ENCODE results near the gene ARPC2. TPM values are rescaled to one million over a fixed set of nuclear protein-coding genes. Genes with fewer than 3 reads are reported as not detected.
A peak's percentile ranks its signal among the peaks of the same experiment; 100 is the strongest.

ARPC2 gene
- total and polyA plus RNA-seq, 2 of the 13 experiments (the other 11 are each of a cell fraction or from before 2014, with no cell fraction given) = 168 to 303 TPM

DNA sequence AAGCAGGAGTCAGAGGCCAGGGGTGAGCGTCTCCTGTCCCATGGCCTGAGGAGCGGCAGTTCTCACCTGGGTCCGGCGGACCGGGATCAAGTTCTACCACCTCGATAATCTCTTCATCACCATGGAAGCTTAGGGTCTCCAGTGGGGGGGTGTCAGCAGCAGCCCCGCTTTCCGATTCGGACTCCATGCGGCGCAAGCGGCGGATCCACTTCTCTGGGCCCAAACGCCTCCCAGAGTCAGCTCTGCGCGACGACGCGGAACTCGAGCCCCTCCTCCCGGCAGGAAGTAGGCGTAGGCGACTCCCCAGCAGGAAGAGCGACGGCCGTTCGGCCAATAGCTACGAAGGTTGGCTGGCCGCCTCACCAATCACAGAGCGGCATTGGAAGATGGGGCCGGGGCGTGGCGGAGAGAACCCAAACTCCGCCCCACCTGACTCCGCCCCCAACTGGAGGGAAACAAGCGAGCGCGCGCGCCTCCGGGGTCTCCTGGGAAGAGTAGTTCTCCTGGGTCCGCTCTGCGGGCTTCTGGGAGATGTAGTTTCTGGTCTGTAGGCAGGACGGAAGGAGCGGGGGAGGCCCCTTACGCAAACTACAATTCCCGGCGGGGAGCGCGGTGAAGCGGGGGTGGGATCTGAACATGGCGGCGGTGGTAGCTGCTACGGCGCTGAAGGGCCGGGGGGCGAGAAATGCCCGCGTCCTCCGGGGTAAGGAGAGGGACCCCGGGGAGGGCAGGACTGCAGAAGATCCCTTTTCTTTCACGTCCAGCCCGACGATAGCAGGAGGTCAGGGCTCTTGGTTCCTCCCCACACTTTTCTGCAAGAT lies 53.1 kb downstream of the ARPC2 start, which contains the start of the genes AAMP and PNKD (continued):
- TF ChIP-seq SOX6 (IDR thresholded peaks at IDR 0.05) = no peak
- TF ChIP-seq SOX6 (CRISPR knock-in tag; IDR thresholded peaks at IDR 0.05) = peak; percentile 75
- TF ChIP-seq ZMYM2 (CRISPR knock-in tag; IDR thresholded peaks at IDR 0.05) = 0 out of 2 replicates have a peak, but pooled peaks have one; percentile 20
- TF ChIP-seq, protein P1, sequence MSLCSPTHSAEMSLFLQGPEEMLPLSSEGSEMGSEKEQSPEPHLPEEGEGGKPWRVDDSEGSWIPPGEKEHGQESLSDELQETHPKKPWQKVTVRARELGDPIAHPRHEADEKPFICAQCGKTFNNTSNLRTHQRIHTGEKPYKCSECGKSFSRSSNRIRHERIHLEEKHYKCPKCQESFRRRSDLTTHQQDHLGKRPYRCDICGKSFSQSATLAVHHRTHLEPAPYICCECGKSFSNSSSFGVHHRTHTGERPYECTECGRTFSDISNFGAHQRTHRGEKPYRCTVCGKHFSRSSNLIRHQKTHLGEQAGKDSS (CRISPR knock-in tag; IDR thresholded peaks at IDR 0.05; ENCODE audit: borderline replicate concordance, low read depth) = no peak
- no peak; the same call in 1 of the 2 replicates for TF ChIP-seq ZFP36L2 (CRISPR knock-in tag; IDR thresholded peaks at IDR 0.05)
- no peak for TF ChIP-seq ZNF496 (CRISPR knock-in tag; IDR thresholded peaks at IDR 0.05; ENCODE audit: insufficient replicate concordance)
- no peak for TF ChIP-seq RNF2 (conservative IDR thresholded peaks at IDR 0.05; ENCODE audit: low read depth)
- TF ChIP-seq SMARCC2 (IDR thresholded peaks at IDR 0.05) = no peak
- peak; percentile 45; the same call in 1 of the 2 replicates for TF ChIP-seq ZMYM3 (CRISPR knock-in tag; IDR thresholded peaks at IDR 0.05)
- 0 out of 2 replicates have a peak, but pooled peaks have one; percentile 24 for TF ChIP-seq ZNF557 (CRISPR knock-in tag; IDR thresholded peaks at IDR 0.05)
- TF ChIP-seq, protein P2, sequence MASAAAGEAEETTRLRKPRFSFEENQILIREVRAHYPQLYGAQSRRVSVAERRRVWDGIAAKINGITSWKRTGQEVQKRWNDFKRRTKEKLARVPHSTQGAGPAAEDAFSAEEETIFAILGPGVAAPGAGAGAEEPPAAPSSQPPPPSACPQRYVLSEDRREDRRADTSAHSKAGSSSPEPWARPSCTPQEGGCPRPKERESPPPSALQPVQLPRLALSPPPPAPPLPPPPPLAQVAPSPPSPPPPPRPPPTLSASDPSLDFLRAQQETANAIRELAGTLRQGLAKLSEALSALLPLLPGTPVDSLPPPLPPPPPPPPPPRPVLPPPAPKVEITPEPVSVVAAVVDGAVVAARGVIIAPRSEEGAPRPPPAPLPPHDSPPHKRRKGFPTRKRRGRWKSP (CRISPR knock-in tag; IDR thresholded peaks at IDR 0.05) = no peak; the same call in 1 of the 2 replicates
- peak; percentile 96; the same call in 1 of the 2 replicates for TF ChIP-seq ARID2 (CRISPR knock-in tag; IDR thresholded peaks at IDR 0.05; ENCODE audit: borderline replicate concordance)
- no peak for TF ChIP-seq ZKSCAN1 (IDR thresholded peaks at IDR 0.05; ENCODE audit: low read length)
- TF ChIP-seq, protein P3, sequence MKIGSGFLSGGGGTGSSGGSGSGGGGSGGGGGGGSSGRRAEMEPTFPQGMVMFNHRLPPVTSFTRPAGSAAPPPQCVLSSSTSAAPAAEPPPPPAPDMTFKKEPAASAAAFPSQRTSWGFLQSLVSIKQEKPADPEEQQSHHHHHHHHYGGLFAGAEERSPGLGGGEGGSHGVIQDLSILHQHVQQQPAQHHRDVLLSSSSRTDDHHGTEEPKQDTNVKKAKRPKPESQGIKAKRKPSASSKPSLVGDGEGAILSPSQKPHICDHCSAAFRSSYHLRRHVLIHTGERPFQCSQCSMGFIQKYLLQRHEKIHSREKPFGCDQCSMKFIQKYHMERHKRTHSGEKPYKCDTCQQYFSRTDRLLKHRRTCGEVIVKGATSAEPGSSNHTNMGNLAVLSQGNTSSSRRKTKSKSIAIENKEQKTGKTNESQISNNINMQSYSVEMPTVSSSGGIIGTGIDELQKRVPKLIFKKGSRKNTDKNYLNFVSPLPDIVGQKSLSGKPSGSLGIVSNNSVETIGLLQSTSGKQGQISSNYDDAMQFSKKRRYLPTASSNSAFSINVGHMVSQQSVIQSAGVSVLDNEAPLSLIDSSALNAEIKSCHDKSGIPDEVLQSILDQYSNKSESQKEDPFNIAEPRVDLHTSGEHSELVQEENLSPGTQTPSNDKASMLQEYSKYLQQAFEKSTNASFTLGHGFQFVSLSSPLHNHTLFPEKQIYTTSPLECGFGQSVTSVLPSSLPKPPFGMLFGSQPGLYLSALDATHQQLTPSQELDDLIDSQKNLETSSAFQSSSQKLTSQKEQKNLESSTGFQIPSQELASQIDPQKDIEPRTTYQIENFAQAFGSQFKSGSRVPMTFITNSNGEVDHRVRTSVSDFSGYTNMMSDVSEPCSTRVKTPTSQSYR (CRISPR knock-in tag; IDR thresholded peaks at IDR 0.05; ENCODE audit: borderline replicate concordance) = 0 out of 2 replicates have a peak, but pooled peaks have one; percentile 1
- TF ChIP-seq ZNF44 (CRISPR knock-in tag; IDR thresholded peaks at IDR 0.05) = peak; percentile 31; the same call in 1 of the 2 replicates
- TF ChIP-seq PHF21A (CRISPR knock-in tag; IDR thresholded peaks at IDR 0.05) = peak; percentile 5; the same call in 1 of the 2 replicates
- TF ChIP-seq ZNF761 (CRISPR knock-in tag; conservative IDR thresholded peaks at IDR 0.05) = no peak
- peak; percentile 30; the same call in 1 of the 2 replicates for TF ChIP-seq ONECUT2 (CRISPR knock-in tag; IDR thresholded peaks at IDR 0.05)
- TF ChIP-seq, protein P4, sequence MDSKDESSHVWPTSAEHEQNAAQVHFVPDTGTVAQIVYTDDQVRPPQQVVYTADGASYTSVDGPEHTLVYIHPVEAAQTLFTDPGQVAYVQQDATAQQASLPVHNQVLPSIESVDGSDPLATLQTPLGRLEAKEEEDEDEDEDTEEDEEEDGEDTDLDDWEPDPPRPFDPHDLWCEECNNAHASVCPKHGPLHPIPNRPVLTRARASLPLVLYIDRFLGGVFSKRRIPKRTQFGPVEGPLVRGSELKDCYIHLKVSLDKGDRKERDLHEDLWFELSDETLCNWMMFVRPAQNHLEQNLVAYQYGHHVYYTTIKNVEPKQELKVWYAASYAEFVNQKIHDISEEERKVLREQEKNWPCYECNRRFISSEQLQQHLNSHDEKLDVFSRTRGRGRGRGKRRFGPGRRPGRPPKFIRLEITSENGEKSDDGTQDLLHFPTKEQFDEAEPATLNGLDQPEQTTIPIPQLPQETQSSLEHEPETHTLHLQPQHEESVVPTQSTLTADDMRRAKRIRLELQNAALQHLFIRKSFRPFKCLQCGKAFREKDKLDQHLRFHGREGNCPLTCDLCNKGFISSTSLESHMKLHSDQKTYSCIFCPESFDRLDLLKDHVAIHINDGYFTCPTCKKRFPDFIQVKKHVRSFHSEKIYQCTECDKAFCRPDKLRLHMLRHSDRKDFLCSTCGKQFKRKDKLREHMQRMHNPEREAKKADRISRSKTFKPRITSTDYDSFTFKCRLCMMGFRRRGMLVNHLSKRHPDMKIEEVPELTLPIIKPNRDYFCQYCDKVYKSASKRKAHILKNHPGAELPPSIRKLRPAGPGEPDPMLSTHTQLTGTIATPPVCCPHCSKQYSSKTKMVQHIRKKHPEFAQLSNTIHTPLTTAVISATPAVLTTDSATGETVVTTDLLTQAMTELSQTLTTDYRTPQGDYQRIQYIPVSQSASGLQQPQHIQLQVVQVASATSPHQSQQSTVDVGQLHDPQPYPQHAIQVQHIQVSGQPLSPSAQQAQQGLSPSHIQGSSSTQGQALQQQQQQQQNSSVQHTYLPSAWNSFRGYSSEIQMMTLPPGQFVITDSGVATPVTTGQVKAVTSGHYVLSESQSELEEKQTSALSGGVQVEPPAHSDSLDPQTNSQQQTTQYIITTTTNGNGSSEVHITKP (CRISPR knock-in tag; IDR thresholded peaks at IDR 0.05; ENCODE audit: low read depth) = peak; percentile 73; the same call in 1 of the 2 replicates
- no peak; the same call in 1 of the 2 replicates for TF ChIP-seq MEF2D (CRISPR knock-in tag; IDR thresholded peaks at IDR 0.05)
- peak; percentile 94; the same call in 1 of the 2 replicates for TF ChIP-seq ZNF501 (CRISPR knock-in tag; IDR thresholded peaks at IDR 0.05)
- no peak for TF ChIP-seq PLRG1 (conservative IDR thresholded peaks at IDR 0.05)
